Measurements from ENCODE around the gene CACNB4.

GRCh38 chr2:151851761-151852160 lies 247.1 kb downstream of the CACNB4 start:
- TF ChIP-seq CTCF (IDR thresholded peaks at IDR 0.05) (no peak), EP300 (IDR thresholded peaks at IDR 0.05) (no peak), EHMT2 (IDR thresholded peaks at IDR 0.05; ENCODE audit: low read depth) (no peak), BCL3 (IDR thresholded peaks at IDR 0.05) (no peak), SREBF2 (IDR thresholded peaks at IDR 0.05) (no peak), HMGXB4 (CRISPR knock-in tag; IDR thresholded peaks at IDR 0.05; ENCODE audit: borderline replicate concordance) (no peak), CHD4 (IDR thresholded peaks at IDR 0.05; ENCODE audit: borderline replicate concordance) (no peak), KDM5A (IDR thresholded peaks at IDR 0.05) (no peak), TP53 (CRISPR knock-in tag; IDR thresholded peaks at IDR 0.05) (no peak)
